HG02610 (cell line): ENCODE results near the gene TCEANC2.
"Not testable (repeated sequence)": the region's sequence is repeated elsewhere in the genome, so short reads cannot be mapped to it uniquely, and the experiment has no call there.

Experiments
- ATAC-seq: cut with Tn5 transposase; IDR thresholded peaks from one replicate; pipeline ENCODE4 v1.9.1; 2021; ENCODE audit warnings: mild to moderate bottlenecking, moderate library complexity; ENCODE audit not compliant: unreplicated experiment

The TCEANC2 gene

DNA sequence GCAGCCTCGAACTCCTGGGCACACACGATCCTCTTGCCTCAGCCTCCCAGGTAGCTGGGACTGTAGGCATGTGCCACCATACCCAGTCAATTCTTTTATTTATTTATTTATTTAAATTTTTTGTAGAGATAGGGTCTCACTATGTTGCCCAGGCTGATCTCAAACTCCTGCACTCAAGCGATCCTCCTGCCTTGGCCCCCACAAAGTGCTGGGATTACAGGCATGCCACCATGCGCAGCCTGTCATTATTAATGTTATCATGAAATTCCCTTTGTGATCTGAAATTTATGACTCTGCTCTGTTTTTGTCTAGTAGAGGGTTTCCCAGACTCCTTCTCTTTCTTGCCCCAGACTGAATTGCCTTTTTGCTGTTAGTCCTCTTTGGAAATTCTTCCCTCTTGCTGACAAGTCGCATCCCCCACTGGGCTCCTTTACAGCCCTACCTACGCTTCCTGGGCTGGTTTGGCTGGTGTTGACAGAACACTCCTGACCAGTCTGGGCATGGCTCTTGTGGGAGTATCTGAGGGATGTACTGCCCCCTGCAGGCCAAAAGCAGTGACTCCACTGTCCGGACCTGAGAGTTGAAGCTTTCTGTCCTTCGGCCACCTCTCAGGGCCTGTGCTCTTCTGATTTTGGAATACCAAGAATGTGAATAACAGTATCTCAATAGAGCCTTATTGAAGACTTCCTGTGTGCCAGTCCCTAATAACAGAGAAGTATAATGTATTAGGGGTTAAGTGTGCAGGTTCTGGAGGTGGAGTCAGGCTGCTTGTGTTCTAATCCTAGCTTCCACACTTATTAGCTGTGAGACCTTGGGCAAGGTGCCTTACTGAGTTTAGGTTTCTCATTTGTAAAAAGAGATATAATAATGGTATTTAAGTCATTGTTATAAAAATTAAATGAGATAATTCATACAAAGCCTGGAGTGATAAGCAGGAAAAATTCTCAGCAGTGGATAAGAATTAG, 28.2 kb downstream of the TCEANC2 start:
- no peak for ATAC-seq

GRCh38 chr1:54084794-54085193, 31.4 kb downstream of the TCEANC2 start:
- no peak for ATAC-seq

- no peak for ATAC-seq
These were observed 33.3 kb downstream of the TCEANC2 start for GRCh38 chr1:54086754-54087153.

DNA sequence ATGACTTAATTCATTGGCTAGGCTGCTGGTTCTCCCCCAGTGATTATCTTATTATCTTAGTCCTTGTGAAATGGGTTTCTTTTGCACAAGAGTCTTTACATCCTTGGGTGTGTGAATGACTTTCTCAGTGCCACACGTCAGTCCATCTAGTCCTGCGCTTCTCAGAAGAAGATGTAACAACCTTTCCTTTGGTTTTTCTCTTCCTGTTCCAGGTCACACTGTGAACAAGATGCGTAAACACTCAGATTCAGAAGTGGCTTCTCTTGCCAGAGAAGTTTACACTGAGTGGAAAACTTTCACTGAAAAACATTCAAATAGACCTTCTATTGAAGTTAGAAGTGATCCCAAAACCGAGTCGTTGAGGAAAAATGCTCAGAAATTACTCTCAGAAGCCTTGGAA, 35.0 kb downstream of the TCEANC2 start:
- ATAC-seq = no peak

GRCh38 chr1:54091666-54092065, 38.3 kb downstream of the TCEANC2 start:
- ATAC-seq = no peak

DNA sequence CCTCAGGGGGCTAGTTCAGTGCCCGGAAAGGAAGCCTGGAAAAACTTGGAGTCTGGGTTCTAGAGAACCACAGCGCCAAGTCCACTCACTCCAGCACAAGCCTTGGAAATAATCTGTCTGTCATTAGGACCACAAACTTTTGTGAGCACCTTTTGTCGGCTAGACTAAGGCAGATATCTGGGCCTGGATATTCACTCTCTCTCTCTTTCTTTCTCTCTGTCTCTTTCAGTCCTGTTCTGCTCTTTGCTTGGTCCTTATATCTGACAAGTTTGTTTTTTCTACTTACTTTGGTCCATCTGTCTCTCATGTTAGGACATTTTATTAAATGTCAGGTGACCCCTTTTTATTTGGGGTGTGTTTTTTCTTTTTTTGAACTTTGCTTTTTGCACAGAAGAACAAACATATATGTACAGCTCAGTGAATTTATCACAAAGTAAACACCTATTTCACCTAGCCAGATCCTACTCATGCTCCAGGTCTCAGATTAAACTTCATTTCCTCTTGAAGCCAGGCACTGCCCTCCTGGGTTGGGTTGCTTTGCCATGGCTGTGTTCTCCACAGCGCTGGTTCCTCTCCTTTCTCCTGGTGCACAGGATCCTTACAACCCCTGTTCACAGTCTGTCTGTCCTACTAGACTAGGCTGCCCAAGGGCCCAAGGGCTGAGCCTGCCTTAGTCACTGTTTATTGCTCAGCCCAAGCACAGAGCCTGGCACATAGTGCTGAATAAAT, 40.8 kb downstream of the TCEANC2 start:
- ATAC-seq = no peak

DNA sequence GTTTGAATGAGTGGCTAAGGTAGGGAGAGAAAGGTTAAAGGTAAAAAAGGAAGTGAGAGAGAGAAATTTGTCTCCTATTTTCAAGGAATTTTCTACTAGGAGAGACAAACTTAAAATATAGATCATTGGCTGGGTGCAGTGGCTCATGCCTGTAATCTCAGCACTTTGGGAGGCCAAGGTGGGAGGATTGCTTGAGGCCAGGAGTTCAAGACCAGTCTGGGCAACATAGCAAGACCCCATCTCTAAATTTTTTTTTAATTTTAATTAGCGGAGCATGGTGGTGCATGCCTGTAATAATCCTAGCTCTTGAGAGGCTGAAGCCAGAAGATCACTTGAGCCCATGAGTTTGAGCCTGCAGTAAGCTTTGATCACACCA, 41.3 kb downstream of the TCEANC2 start:
- not testable (repeated sequence) for ATAC-seq

- ATAC-seq = no peak
These were observed 42.3 kb downstream of the TCEANC2 start for GRCh38 chr1:54095546-54096226.

- no peak for ATAC-seq
These were observed 42.9 kb downstream of the TCEANC2 start for GRCh38 chr1:54096227-54096876.

- ATAC-seq = no peak
These were observed 43.5 kb downstream of the TCEANC2 start for GRCh38 chr1:54096877-54097240.

DNA sequence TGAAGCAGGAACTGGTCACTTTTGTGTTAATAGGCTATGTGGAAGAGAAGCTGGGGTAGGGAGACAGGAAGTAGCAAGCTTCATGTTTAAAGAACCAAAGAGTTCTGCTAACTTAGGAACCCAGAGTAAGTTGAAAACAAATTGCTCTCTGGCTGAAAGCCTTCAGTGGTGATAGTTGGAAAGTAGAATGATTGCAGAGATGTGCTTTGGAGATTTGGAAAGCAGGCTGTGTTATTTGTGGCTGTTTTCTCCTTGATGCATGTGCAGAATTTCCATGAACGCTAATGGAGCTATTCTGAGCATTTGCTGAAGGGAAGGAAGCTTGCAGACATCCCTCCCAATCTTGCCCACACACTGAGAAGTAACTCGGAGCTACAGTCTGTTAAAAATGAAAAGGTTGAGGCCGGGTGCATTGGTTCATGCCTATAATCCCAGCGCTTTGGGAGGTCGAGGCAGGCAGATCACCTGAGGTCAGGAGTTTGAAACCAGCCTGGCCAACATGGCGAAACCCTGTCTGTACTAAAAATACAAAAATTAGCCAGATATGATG, 45.7 kb downstream of the TCEANC2 start:
- no peak for ATAC-seq

DNA sequence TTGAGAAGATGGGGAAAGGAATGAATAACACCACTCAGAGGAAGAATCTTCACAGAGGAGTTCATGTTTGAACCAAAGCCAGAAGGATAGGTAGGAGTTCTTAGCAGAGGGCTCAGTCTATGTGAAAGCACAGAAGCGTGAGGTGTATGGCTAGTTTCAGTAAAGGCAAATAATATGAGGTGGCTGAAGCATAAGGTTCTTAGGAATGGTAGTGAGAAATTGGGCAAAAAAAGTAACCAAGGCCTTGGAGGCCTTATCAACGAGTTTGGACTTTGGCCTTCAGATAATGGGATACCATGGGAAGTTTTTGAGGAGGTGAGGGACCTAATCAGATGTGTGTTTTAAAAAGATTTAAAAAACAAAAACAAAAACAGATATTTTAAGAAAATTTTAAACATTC, 47.1 kb downstream of the TCEANC2 start:
- no peak for ATAC-seq

DNA sequence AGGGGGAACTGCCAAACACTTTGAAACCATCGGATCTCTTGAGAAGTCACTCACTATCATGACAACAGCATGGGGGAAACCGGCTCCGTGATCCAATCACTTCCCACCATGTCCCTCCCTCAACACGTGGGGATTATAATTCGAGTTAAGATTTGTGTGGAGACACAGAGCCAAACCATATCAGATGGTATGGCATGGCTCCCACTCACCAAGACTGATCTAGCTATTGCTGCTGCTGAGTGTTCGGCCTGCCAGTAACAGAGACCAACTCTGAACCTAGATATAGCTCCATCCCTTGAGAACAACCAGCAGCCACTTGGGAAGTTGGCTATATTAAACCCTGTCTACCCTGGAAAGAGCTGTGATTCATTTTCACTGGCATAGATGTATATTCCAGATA, 50.0 kb downstream of the TCEANC2 start:
- ATAC-seq = no peak

GRCh38 chr1:54104613-54105012, 51.2 kb downstream of the TCEANC2 start:
- ATAC-seq = not testable (repeated sequence)

- no peak for ATAC-seq
These were observed 51.7 kb downstream of the TCEANC2 start for GRCh38 chr1:54105080-54105479.

- no peak for ATAC-seq
These were observed 52.4 kb downstream of the TCEANC2 start for GRCh38 chr1:54105736-54106269.

DNA sequence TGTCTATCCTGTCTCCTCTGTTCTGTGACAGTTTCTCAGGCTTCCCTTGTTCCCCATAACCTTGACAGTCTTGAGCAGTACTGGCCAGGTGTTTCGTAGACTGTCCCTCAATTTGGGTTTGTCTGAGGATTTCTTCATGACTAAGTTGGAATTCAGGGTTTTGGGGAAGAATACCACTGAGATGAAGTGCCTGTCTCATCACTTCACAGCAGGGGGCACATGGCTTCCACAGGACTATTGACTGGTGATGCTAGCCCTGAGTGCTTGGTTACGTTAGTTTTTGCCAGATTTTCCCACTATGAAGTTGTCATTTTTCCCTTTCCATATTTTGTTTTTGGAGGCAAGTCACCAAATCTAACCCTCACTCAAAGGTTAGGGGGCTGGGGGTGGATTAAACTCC, 53.7 kb downstream of the TCEANC2 start:
- ATAC-seq = no peak

GRCh38 chr1:54108156-54108555, 54.7 kb downstream of the TCEANC2 start:
- no peak for ATAC-seq

GRCh38 chr1:54109129-54110090, 56.0 kb downstream of the TCEANC2 start:
- ATAC-seq = no peak
